GM12878 (cell line): Measurements from ENCODE around the gene MESD. TPM values are rescaled to one million over a fixed set of nuclear protein-coding genes. Genes with fewer than 3 reads are reported as not detected.

Source experiments
- ATAC-seq: fragments of 200-7000 bp; cut with Tn5 transposase; 3 replicates; pipeline ENCODE4 v1.9.1; 2020; ENCODE audit warnings: mild to moderate bottlenecking, moderate library complexity
- BruUV-seq: library from RNA; stranded (reverse); fragments of 400-500 nt; replicated peaks from 2 replicates; lab custom pipeline; 2021; lab: Mats Ljungman, UMichigan
- CTCF ChIA-PET: fragments of 300-600 bp; sonication (Branson Sonifier 250); formaldehyde crosslinking; extraction: SDS; loops from one replicate; lab custom pipeline; 2021; ENCODE audit warnings: inconsistent platforms; lab: Yijun Ruan, JAX
- POLR2A ChIA-PET: fragments of 350-600 bp; formaldehyde crosslinking; extraction: SDS; loops from one replicate; lab custom pipeline; 2021; ENCODE audit warnings: inconsistent platforms; lab: Charles Lee
- RAD21 ChIA-PET: fragments of 300-600 bp; sonication (Branson Sonifier 250); formaldehyde crosslinking; loops from one replicate; lab custom pipeline; 2023; ENCODE audit warnings: antibody characterized with exemption; ENCODE audit not compliant: unreplicated experiment; lab: Charles Lee
- SMC1A ChIA-PET: fragments of 300-600 bp; sonication (Branson Sonifier 250); formaldehyde crosslinking; loops from one replicate; lab custom pipeline; 2023; ENCODE audit not compliant: unreplicated experiment, uncharacterized antibody; lab: Charles Lee
- DNase-seq: peaks from one replicate; pipeline ENCODE4 v3.0.0-alpha.2; 2011; ENCODE audit warnings: low read depth, low spot score
- FAIRE-seq: peaks from 3 replicates; lab custom pipeline; 2011; peaks lifted over from hg19 to GRCh38; lab: Jason Lieb, UNC
- H2AFZ ChIP-seq: 2 replicates; pipeline ENCODE4 v1.6.0; 2011; ENCODE audit warnings: low read depth, low read length, control low read depth; ENCODE audit not compliant: control insufficient read depth
- H3K27ac ChIP-seq: 2 replicates; pipeline ENCODE4 v1.5.1; 2011; ENCODE audit warnings: control low read depth; ENCODE audit not compliant: control insufficient read depth, insufficient read depth
- H3K27me3 ChIP-seq, 2 experiments: replicated peaks in 1 of 2; 2 replicates each; pipeline versions ENCODE4 v1.6.0 to v1.6.1; 2011; ENCODE audit warnings: low read length in 1 of 2; ENCODE audit not compliant: control insufficient read depth in 2 of 2, insufficient read depth in 2 of 2
- H3K36me3 ChIP-seq, 2 experiments: 2 replicates each; pipeline ENCODE4 v1.5.1; 2011; ENCODE audit warnings: low read length in 1 of 2; ENCODE audit not compliant: control insufficient read depth in 2 of 2, insufficient read depth in 2 of 2
- H3K4me1 ChIP-seq: 2 replicates; pipeline ENCODE4 v1.6.1; 2011; ENCODE audit warnings: mild to moderate bottlenecking, low read length, moderate library complexity, mixed read lengths; ENCODE audit not compliant: control insufficient read depth, insufficient read depth
- H3K4me2 ChIP-seq: 2 replicates; pipeline ENCODE4 v1.6.0; 2011; ENCODE audit warnings: control low read depth; ENCODE audit not compliant: control insufficient read depth, insufficient read depth
- H3K4me3 ChIP-seq: fragments of 200-600 bp; sonication (generic); 2 replicates; pipeline ENCODE4 v1.5.1; 2016
- H3K79me2 ChIP-seq: 2 replicates; pipeline ENCODE4 v1.6.0; 2011; ENCODE audit warnings: low read length; ENCODE audit not compliant: control insufficient read depth, insufficient read depth
- H3K9ac ChIP-seq: 2 replicates; pipeline ENCODE4 v1.8.0; 2011; ENCODE audit warnings: low read length, control low read depth, mixed read lengths; ENCODE audit not compliant: control insufficient read depth, insufficient read depth
- H3K9me3 ChIP-seq: replicated peaks from 3 replicates; pipeline ENCODE4 v1.5.1; 2011; ENCODE audit warnings: mild to moderate bottlenecking, low read length; ENCODE audit not compliant: control insufficient read depth, insufficient read depth
- H4K20me1 ChIP-seq: 2 replicates; pipeline ENCODE4 v1.6.0; 2011; ENCODE audit not compliant: control insufficient read depth, insufficient read depth
- FOS ChIP-seq: IDR thresholded peaks from 3 replicates; pipeline ENCODE4 v1.6.1; 2011; ENCODE audit warnings: borderline replicate concordance; ENCODE audit not compliant: insufficient read length; ENCODE audit errors: extremely low read depth
- KAT2A ChIP-seq: conservative IDR thresholded peaks from 2 replicates; pipeline ENCODE4 v1.6.1; 2011; ENCODE audit warnings: low read depth, low read length; ENCODE audit not compliant: control insufficient read depth
- SRF ChIP-seq, 2 experiments: IDR thresholded peaks; 2 replicates each; pipeline ENCODE4 v1.6.1; 2011; ENCODE audit warnings: low read depth in 2 of 2, low read length in 2 of 2, mild to moderate bottlenecking in 1 of 2, moderate library complexity in 1 of 2
- STAT1 ChIP-seq: fragments of 450-650 bp; conservative IDR thresholded peaks from 2 replicates; pipeline ENCODE4 v1.6.1; 2014; ENCODE audit warnings: antibody characterized with exemption, mild to moderate bottlenecking
- TCF3 ChIP-seq: IDR thresholded peaks from 2 replicates; pipeline ENCODE4 v1.6.1; 2012; ENCODE audit warnings: low read depth, mild to moderate bottlenecking, low read length, borderline replicate concordance; ENCODE audit not compliant: insufficient read depth
- WGBS: methylation state at CpG from one replicate; pipeline ENCODE4 v1.1.6; 2016; ENCODE audit warnings: low lambda C conversion rate; ENCODE audit not compliant: insufficient replicate concordance, insufficient coverage; ENCODE audit errors: missing lambda C conversion rate; 5-methylcytosine and 5-hydroxymethylcytosine counted together
- in situ Hi-C: fragments of 300-500 bp; cut with MboI; formaldehyde crosslinking; loops from 9 replicates; pipeline ENCODE4 v1.14.3; 2018; ENCODE audit warnings: mixed read lengths
- intact Hi-C: fragments of 100-400 bp; cut with micrococcal nuclease; formaldehyde crosslinking; loops from one replicate; pipeline ENCODE4 v1.14.2; 2022; ENCODE audit not compliant: unreplicated experiment
- polyA plus RNA-seq, 11 experiments: library from polyadenylated mRNA; depleted of rRNA in 4 of 11; unstranded in 6 of 11; stranded (reverse) in 5 of 11; fragments of >200 nt; fragmentation: Nextera tagmentation in 4 of 11; fragmentation: Illumina TruSeq in 1 of 11; extraction: Ambion mirVana in 4 of 11; extraction: Trizol in 1 of 11; gene quantifications; 1 replicate in 1 of 11; 2 replicates in 10 of 11; pipeline versions ENCODE4 v1.2.1 to v1.2.3, GENCODE V29; 2011 to 2016; ENCODE audit warnings: inconsistent platforms in 2 of 11, missing spikeins in 2 of 11, low read depth in 1 of 11
- total RNA-seq, 4 experiments: library from RNA; depleted of rRNA in 3 of 4; stranded (reverse); fragments of >200 nt in 3 of 4; fragmentation: Illumina TruSeq in 1 of 4; extraction: Trizol in 1 of 4; gene quantifications; 2 replicates each; pipeline versions ENCODE4 v1.2.1 to v1.2.3, GENCODE V29; 2013 to 2021
- TF ChIP-seq, protein P1 (sequence below): fragments of 450-650 bp; IDR thresholded peaks from 2 replicates; pipeline ENCODE4 v1.6.1; 2018; ENCODE audit warnings: borderline replicate concordance, mild to moderate bottlenecking; ENCODE audit not compliant: partially characterized antibody
- TF ChIP-seq, protein P2 (sequence below): IDR thresholded peaks from 2 replicates; pipeline ENCODE4 v1.6.1; 2012; ENCODE audit warnings: low read depth, low read length, improper control_type of control experiment
- TF ChIP-seq, protein P3 (sequence below): IDR thresholded peaks from 2 replicates; pipeline ENCODE4 v1.6.1; 2011; ENCODE audit warnings: mild to moderate bottlenecking, low read depth, low read length, moderate library complexity; ENCODE audit not compliant: insufficient replicate concordance
- TF ChIP-seq, protein P4 (sequence below): fragments of 450-650 bp; IDR thresholded peaks from 2 replicates; pipeline ENCODE4 v1.6.1; 2018; ENCODE audit warnings: mild to moderate bottlenecking, low read depth, moderate library complexity; ENCODE audit not compliant: partially characterized antibody
- TF ChIP-seq, protein P5 (sequence below): IDR thresholded peaks from 2 replicates; pipeline ENCODE4 v1.6.1; 2012; ENCODE audit warnings: low read length, inconsistent platforms

Gene MESD
- total and polyA plus RNA-seq, 10 of the 15 experiments (the other 5 are each of a cell fraction or from before 2014, with no cell fraction given): 10.2 to 39.8 (median 20.9) TPM

DNA sequence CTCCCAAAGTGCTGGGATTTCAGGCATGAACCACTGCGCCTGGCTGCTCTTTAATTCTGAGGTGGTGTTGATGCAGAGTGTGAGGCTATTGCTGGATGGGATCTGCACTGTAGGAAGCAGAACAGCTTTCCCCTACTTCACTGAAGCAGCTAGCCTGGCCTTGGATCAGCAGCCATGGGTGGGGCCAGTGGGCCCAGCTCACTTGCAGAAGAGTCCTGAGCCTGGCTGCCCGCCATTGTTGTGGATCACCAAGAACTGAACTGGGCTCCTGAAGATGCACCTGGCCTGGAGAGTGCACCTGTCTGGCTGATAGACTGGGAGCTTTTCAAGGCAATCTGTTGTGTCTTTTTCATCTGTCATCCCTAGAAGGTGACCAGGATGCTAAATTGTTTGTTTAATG lies 23.0 kb upstream of the MESD start:
- Histone ChIP-seq H3K79me2 (no peaks in the 10 kb centered on the region), H3K4me1 (no peaks in the 10 kb centered on the region; the same call in 1 of the 2 replicates), H4K20me1 (no peaks in the 10 kb centered on the region), H3K36me3 (no peaks in the 10 kb centered on the region), H3K9ac (no peak overlapping the region), H3K9me3 (no peaks in the 10 kb centered on the region), H3K27me3 (no peaks in the 10 kb centered on the region), H3K27ac (no peak overlapping the region), H3K4me3 (no peak overlapping the region), H2AFZ (no peak overlapping the region), H3K4me2 (no peak overlapping the region)
- no peak for ATAC-seq
- ChIA-PET SMC1A (interaction anchor here (0.5 to 1.1 kb wide), 2 partner anchors 281 to 288 kb away, joined by 3 read pairs; no protein-coding TSS in a partner anchor), RAD21 (interaction anchor here (1.0 to 1.1 kb wide), 2 partner anchors 11 to 23 kb away, joined by 3 read pairs; no protein-coding TSS in a partner anchor), POLR2A (interaction anchor here (0.6 to 2.0 kb wide), 3 partner anchors 11 to 19 kb away, joined by 3 to 5 read pairs (median 3); no protein-coding TSS in a partner anchor), CTCF (interaction anchor here (0.7 to 0.9 kb wide), 2 partner anchors 11 to 27 kb away, joined by 3 read pairs; no protein-coding TSS in a partner anchor)
- no peak for FAIRE-seq
- BruUV-seq: no TSS peak
- intact Hi-C loops (no loop called here), in situ Hi-C loops (no loop called here)
- WGBS: 83% methylated on average over 2 of the region's 2 CpGs
- DNase-seq: no peak
- TF ChIP-seq, protein P1, sequence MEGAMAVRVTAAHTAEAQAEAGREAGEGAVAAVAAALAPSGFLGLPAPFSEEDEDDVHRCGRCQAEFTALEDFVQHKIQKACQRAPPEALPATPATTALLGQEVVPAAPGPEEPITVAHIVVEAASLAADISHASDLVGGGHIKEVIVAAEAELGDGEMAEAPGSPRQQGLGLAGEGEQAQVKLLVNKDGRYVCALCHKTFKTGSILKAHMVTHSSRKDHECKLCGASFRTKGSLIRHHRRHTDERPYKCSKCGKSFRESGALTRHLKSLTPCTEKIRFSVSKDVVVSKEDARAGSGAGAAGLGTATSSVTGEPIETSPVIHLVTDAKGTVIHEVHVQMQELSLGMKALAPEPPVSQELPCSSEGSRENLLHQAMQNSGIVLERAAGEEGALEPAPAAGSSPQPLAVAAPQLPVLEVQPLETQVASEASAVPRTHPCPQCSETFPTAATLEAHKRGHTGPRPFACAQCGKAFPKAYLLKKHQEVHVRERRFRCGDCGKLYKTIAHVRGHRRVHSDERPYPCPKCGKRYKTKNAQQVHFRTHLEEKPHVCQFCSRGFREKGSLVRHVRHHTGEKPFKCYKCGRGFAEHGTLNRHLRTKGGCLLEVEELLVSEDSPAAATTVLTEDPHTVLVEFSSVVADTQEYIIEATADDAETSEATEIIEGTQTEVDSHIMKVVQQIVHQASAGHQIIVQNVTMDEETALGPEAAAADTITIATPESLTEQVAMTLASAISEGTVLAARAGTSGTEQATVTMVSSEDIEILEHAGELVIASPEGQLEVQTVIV: no peak
- TF ChIP-seq TCF3: no peak
- TF ChIP-seq, protein P2, sequence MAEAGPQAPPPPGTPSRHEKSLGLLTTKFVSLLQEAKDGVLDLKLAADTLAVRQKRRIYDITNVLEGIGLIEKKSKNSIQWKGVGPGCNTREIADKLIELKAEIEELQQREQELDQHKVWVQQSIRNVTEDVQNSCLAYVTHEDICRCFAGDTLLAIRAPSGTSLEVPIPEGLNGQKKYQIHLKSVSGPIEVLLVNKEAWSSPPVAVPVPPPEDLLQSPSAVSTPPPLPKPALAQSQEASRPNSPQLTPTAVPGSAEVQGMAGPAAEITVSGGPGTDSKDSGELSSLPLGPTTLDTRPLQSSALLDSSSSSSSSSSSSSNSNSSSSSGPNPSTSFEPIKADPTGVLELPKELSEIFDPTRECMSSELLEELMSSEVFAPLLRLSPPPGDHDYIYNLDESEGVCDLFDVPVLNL: no peak
- no peak for TF ChIP-seq KAT2A
- TF ChIP-seq, protein P3, sequence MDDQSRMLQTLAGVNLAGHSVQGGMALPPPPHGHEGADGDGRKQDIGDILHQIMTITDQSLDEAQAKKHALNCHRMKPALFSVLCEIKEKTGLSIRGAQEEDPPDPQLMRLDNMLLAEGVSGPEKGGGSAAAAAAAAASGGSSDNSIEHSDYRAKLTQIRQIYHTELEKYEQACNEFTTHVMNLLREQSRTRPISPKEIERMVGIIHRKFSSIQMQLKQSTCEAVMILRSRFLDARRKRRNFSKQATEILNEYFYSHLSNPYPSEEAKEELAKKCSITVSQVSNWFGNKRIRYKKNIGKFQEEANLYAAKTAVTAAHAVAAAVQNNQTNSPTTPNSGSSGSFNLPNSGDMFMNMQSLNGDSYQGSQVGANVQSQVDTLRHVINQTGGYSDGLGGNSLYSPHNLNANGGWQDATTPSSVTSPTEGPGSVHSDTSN: no peak
- TF ChIP-seq, protein P4, sequence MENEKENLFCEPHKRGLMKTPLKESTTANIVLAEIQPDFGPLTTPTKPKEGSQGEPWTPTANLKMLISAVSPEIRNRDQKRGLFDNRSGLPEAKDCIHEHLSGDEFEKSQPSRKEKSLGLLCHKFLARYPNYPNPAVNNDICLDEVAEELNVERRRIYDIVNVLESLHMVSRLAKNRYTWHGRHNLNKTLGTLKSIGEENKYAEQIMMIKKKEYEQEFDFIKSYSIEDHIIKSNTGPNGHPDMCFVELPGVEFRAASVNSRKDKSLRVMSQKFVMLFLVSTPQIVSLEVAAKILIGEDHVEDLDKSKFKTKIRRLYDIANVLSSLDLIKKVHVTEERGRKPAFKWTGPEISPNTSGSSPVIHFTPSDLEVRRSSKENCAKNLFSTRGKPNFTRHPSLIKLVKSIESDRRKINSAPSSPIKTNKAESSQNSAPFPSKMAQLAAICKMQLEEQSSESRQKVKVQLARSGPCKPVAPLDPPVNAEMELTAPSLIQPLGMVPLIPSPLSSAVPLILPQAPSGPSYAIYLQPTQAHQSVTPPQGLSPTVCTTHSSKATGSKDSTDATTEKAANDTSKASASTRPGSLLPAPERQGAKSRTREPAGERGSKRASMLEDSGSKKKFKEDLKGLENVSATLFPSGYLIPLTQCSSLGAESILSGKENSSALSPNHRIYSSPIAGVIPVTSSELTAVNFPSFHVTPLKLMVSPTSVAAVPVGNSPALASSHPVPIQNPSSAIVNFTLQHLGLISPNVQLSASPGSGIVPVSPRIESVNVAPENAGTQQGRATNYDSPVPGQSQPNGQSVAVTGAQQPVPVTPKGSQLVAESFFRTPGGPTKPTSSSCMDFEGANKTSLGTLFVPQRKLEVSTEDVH: no peak
- TF ChIP-seq, protein P5, sequence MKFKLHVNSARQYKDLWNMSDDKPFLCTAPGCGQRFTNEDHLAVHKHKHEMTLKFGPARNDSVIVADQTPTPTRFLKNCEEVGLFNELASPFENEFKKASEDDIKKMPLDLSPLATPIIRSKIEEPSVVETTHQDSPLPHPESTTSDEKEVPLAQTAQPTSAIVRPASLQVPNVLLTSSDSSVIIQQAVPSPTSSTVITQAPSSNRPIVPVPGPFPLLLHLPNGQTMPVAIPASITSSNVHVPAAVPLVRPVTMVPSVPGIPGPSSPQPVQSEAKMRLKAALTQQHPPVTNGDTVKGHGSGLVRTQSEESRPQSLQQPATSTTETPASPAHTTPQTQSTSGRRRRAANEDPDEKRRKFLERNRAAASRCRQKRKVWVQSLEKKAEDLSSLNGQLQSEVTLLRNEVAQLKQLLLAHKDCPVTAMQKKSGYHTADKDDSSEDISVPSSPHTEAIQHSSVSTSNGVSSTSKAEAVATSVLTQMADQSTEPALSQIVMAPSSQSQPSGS: no peak
- no peak for TF ChIP-seq SRF (IDR thresholded peaks at IDR 0.05; ENCODE audit: low read depth in 2 of 2, low read length in 2 of 2)
- TF ChIP-seq FOS: no peak
- TF ChIP-seq STAT1: no peak
